Gastroesophageal sphincter (tissue), 3 donors: ENCODE results near the gene LRBA.

ENCODE experiments used
- EP300 ChIP-seq: sonication (generic); formaldehyde crosslinking; IDR thresholded peaks from one replicate; pipeline ENCODE4 v1.6.1; 2017; ENCODE audit warnings: antibody characterized with exemption, mild to moderate bottlenecking
- POLR2A ChIP-seq, 2 donors: fragments of 450-650 bp; IDR thresholded peaks; one replicate each; pipeline ENCODE4 v1.6.1; 2017; ENCODE audit warnings: antibody characterized with exemption in 2 of 2, mild to moderate bottlenecking in 2 of 2, moderate library complexity in 1 of 2
- POLR2AphosphoS5 ChIP-seq: sonication (generic); formaldehyde crosslinking; IDR thresholded peaks from one replicate; pipeline ENCODE4 v1.6.1; 2017; ENCODE audit warnings: antibody characterized with exemption
- TF ChIP-seq, protein P1 (sequence below), 4 experiments: fragments of 200-600 bp in 2 of 4; fragments of 450-650 bp in 2 of 4; sonication (generic) in 1 of 4; IDR thresholded peaks; one replicate each; pipeline ENCODE4 v1.5.1; 2017 to 2019; ENCODE audit warnings: antibody characterized with exemption in 4 of 4, mild to moderate bottlenecking in 2 of 4, moderate library complexity in 2 of 4

DNA sequence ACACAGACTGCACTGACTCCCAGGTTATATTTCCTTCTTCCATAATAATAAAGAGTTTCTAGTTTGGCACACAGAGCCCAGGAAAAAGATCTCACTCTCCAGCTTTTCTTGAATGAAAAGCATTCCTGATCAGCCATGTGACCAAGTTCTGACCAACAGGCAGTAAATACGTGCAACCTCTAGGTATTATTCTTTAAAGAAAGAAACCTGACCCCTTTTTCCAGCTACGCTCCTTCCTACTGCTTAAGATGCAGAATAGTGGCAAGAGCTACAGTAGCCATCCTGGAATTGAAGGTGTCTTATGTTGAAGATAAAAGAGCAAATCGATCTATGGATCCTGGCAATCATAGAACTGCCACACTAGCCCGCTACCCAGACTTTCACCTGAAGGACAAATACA lies 76.7 kb downstream of the LRBA start:
- TF ChIP-seq POLR2AphosphoS5 (no peak), POLR2A (IDR thresholded peaks at IDR 0.05) (no peak), EP300 (no peak)
- TF ChIP-seq, protein P1, sequence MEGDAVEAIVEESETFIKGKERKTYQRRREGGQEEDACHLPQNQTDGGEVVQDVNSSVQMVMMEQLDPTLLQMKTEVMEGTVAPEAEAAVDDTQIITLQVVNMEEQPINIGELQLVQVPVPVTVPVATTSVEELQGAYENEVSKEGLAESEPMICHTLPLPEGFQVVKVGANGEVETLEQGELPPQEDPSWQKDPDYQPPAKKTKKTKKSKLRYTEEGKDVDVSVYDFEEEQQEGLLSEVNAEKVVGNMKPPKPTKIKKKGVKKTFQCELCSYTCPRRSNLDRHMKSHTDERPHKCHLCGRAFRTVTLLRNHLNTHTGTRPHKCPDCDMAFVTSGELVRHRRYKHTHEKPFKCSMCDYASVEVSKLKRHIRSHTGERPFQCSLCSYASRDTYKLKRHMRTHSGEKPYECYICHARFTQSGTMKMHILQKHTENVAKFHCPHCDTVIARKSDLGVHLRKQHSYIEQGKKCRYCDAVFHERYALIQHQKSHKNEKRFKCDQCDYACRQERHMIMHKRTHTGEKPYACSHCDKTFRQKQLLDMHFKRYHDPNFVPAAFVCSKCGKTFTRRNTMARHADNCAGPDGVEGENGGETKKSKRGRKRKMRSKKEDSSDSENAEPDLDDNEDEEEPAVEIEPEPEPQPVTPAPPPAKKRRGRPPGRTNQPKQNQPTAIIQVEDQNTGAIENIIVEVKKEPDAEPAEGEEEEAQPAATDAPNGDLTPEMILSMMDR (IDR thresholded peaks at IDR 0.05) = no peak
